Measurements from ENCODE around the gene FOCAD. TPM values are rescaled to one million over a fixed set of nuclear protein-coding genes. Genes with fewer than 3 reads are reported as not detected.

Gene FOCAD
- total RNA-seq, 1 experiment from 2014 or later, result 23.8 TPM

DNA sequence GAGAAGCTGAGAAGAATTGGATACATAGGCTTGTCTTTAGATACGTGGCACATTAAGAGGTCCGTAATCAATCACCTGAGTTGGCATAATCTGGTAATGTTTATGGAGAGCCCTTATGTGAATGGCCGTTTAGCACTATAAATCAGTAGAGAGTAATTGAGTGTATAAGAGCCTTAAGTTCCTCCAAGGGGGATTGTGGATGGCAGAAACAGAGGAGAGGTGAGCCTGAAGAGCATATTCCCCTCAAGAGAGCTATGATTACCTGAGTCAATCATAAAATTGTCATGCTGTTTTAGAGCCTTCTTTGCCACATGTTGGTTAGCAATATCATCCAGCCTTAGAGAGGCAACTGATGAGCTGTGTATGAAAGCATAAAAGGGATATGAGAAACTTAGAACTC lies 58.8 kb downstream of the FOCAD start:
- Mint-ChIP-seq H3K27ac (ENCODE audit: unreplicated experiment) (no peak overlapping the region), H3K36me3 (ENCODE audit: insufficient read depth, unreplicated experiment) (no peaks in the 10 kb centered on the region), H3K27me3 (ENCODE audit: unreplicated experiment) (no peaks in the 10 kb centered on the region), H3K4me1 (ENCODE audit: low read depth, unreplicated experiment) (peaks cover 11% of the 10 kb centered on the region), H3K4me3 (ENCODE audit: low read depth, unreplicated experiment) (no peak overlapping the region), H3K9me3 (ENCODE audit: low read depth, unreplicated experiment) (no peaks in the 10 kb centered on the region)
- CTCF ChIA-PET, result interaction anchor here (0.6 kb wide), 1 partner anchor 653 kb away, joined by 3 read pairs; no protein-coding TSS in a partner anchor
- DNase-seq, result no peak
- no TSS peak for BruUV-seq (replicated peaks)
- intact Hi-C loops (cut with micrococcal nuclease; ENCODE audit: unreplicated experiment), result no loop called here
- TF ChIP-seq, protein P1, sequence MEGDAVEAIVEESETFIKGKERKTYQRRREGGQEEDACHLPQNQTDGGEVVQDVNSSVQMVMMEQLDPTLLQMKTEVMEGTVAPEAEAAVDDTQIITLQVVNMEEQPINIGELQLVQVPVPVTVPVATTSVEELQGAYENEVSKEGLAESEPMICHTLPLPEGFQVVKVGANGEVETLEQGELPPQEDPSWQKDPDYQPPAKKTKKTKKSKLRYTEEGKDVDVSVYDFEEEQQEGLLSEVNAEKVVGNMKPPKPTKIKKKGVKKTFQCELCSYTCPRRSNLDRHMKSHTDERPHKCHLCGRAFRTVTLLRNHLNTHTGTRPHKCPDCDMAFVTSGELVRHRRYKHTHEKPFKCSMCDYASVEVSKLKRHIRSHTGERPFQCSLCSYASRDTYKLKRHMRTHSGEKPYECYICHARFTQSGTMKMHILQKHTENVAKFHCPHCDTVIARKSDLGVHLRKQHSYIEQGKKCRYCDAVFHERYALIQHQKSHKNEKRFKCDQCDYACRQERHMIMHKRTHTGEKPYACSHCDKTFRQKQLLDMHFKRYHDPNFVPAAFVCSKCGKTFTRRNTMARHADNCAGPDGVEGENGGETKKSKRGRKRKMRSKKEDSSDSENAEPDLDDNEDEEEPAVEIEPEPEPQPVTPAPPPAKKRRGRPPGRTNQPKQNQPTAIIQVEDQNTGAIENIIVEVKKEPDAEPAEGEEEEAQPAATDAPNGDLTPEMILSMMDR (IDR thresholded peaks at IDR 0.05; ENCODE audit: unreplicated experiment), result no peak

GRCh38 chr9:20744036-20744630 lies 60.1 kb downstream of the FOCAD start:
- Mint-ChIP-seq H3K36me3 (ENCODE audit: insufficient read depth, unreplicated experiment) (no peaks in the 10 kb centered on the region), H3K4me1 (ENCODE audit: low read depth, unreplicated experiment) (peaks cover 11% of the 10 kb centered on the region)

DNA sequence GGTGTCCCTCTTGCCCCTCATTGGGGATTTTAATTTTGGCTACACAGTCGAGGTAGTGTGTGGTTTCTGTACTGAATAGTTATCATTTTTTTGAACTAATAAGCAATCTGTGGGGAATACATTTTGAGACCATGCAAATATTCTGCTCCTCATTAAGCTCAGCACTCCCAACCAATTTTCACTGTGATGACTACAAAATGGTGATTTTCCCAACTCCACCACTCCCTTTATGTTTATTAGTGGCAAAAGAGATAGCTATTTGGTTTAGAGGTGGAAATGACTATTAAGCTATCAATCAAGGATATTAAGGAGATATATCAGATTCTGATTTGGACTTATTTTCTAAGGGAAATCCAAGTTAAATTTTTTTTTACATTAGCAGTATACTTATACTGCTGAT lies 62.9 kb downstream of the FOCAD start:
- Mint-ChIP-seq H3K27ac (ENCODE audit: unreplicated experiment) (no peak overlapping the region), H3K9me3 (ENCODE audit: low read depth, unreplicated experiment) (no peaks in the 10 kb centered on the region), H3K36me3 (ENCODE audit: insufficient read depth, unreplicated experiment) (no peaks in the 10 kb centered on the region), H3K27me3 (ENCODE audit: unreplicated experiment) (no peaks in the 10 kb centered on the region), H3K4me3 (ENCODE audit: low read depth, unreplicated experiment) (no peak overlapping the region), H3K4me1 (ENCODE audit: low read depth, unreplicated experiment) (peaks cover 11% of the 10 kb centered on the region)
- CTCF ChIA-PET, result no interaction called here
- intact Hi-C loops (cut with micrococcal nuclease; ENCODE audit: unreplicated experiment), result no loop called here
- TF ChIP-seq, protein P1 (IDR thresholded peaks at IDR 0.05; ENCODE audit: unreplicated experiment), result no peak
- no TSS peak for BruUV-seq (replicated peaks)
- DNase-seq, result no peak

More at GRCh38 chr9:20744036-20744630, 60.1 kb downstream of the FOCAD start:
- intact Hi-C loops (cut with micrococcal nuclease; ENCODE audit: unreplicated experiment), result no loop called here
- CTCF ChIA-PET, result interaction anchor here (0.7 kb wide), 1 partner anchor 301 kb away, joined by 3 read pairs; no protein-coding TSS in a partner anchor
- Mint-ChIP-seq H3K27me3 (ENCODE audit: unreplicated experiment) (no peaks in the 10 kb centered on the region), H3K27ac (ENCODE audit: unreplicated experiment) (no peak overlapping the region), H3K9me3 (ENCODE audit: low read depth, unreplicated experiment) (no peaks in the 10 kb centered on the region), H3K4me3 (ENCODE audit: low read depth, unreplicated experiment) (no peak overlapping the region)
- BruUV-seq (replicated peaks), result no TSS peak
- TF ChIP-seq, protein P1 (IDR thresholded peaks at IDR 0.05; ENCODE audit: unreplicated experiment), result no peak
- DNase-seq, result no peak

DNA sequence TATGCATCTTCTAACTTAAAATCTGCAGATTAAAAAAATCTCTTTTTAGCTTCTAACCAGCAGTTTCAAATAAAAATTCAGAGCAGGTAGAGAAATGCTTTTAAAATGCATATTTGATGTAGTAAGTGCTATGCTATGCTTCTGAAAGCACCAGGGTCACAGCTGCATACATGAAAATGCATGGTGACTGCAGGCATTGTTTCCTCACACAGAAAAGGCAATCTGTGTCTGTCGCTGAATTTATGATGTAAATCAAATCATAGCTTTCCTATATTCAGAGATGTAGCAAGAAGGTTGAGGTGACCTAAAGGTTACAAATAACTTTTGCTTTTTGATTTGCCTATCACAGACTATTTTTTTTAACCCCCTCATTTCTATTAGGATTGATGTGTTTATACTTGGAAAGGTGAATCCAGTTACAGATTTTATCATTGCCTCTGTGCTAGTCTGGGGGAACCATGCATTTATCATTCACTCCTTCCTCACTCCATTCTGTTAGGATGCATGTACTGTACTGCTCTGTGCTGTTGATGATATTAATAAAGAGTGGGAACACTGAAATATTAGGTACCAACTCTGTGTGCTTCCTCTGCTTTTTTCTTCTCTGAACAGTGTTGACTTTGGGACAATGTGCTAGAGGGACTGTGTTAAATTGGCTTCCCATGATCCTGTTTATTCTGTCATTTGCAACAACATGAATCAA lies 65.6 kb downstream of the FOCAD start:
- H3K36me3 Mint-ChIP-seq (ENCODE audit: insufficient read depth, unreplicated experiment), result no peaks in the 10 kb centered on the region
- TF ChIP-seq, protein P1 (IDR thresholded peaks at IDR 0.05; ENCODE audit: unreplicated experiment), result no peak
- DNase-seq, result no peak
- CTCF ChIA-PET, result no interaction called here
- H3K4me3 Mint-ChIP-seq (ENCODE audit: low read depth, unreplicated experiment), result no peak overlapping the region
- no peaks in the 10 kb centered on the region for H3K9me3 Mint-ChIP-seq (ENCODE audit: low read depth, unreplicated experiment)
- H3K27ac Mint-ChIP-seq (ENCODE audit: unreplicated experiment), result no peak overlapping the region
- no peaks in the 10 kb centered on the region for H3K27me3 Mint-ChIP-seq (ENCODE audit: unreplicated experiment)
- H3K4me1 Mint-ChIP-seq (ENCODE audit: low read depth, unreplicated experiment), result peaks cover 11% of the 10 kb centered on the region
- intact Hi-C loops (cut with micrococcal nuclease; ENCODE audit: unreplicated experiment), result loop anchor here (10.0 kb wide), 1 partner anchor 125 kb away; the partner anchor contains the start of gene MLLT3
- no TSS peak for BruUV-seq (replicated peaks)

Measured in Calu3 (cell line).